MM.1S (cell line): ENCODE results near the gene HMGB2.

Source experiments
- CTCF ChIP-seq: fragments of 300-600 bp; sonication (generic); IDR thresholded peaks from 2 replicates; pipeline ENCODE4 v1.5.1; 2016; ENCODE audit warnings: antibody characterized with exemption, low read length, mixed read lengths
- EZH2 ChIP-seq: fragments of 300-600 bp; sonication (generic); optimal IDR thresholded peaks from 2 replicates; pipeline ENCODE3; 2017; ENCODE audit warnings: low read depth, mild to moderate bottlenecking, antibody characterized with exemption, low read length, mixed read lengths

DNA sequence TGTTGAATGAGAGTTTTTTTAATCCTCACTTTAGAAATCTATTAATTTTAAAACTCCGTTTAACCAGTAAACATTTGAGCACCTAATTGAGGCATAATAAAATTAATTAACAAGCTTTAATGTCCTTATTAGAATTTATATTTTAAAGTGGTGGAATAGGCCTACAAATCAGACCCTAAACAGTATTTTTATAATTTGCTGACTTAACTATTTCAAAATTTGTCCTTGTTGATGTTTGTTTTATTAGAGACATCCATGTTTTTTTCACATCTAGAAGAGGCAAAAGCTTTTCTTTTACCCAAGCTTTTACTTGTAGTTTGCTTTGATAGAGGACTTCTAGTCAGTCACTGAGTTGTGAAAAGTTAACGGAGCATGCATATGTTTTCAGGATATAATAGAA is 40.4 kb upstream of the HMGB2 start:
- TF ChIP-seq EZH2 (no peak), CTCF (no peak)
